ENCODE measurements around the gene SPARCL1.
"Not testable (repeated sequence)": the region's sequence is repeated elsewhere in the genome, so short reads cannot be mapped to it uniquely, and the experiment has no call there.

SPARCL1 gene, protein sequence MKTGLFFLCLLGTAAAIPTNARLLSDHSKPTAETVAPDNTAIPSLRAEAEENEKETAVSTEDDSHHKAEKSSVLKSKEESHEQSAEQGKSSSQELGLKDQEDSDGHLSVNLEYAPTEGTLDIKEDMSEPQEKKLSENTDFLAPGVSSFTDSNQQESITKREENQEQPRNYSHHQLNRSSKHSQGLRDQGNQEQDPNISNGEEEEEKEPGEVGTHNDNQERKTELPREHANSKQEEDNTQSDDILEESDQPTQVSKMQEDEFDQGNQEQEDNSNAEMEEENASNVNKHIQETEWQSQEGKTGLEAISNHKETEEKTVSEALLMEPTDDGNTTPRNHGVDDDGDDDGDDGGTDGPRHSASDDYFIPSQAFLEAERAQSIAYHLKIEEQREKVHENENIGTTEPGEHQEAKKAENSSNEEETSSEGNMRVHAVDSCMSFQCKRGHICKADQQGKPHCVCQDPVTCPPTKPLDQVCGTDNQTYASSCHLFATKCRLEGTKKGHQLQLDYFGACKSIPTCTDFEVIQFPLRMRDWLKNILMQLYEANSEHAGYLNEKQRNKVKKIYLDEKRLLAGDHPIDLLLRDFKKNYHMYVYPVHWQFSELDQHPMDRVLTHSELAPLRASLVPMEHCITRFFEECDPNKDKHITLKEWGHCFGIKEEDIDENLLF

GRCh38 chr4:87529187-87529586 is at the start of gene SPARCL1:
Gene SPARCL1, minus strand, starts transcription at chr4:87529376. Its CDS starts 29,802 bp downstream, at chr4:87499574.
- no peak for DNase-seq

DNA sequence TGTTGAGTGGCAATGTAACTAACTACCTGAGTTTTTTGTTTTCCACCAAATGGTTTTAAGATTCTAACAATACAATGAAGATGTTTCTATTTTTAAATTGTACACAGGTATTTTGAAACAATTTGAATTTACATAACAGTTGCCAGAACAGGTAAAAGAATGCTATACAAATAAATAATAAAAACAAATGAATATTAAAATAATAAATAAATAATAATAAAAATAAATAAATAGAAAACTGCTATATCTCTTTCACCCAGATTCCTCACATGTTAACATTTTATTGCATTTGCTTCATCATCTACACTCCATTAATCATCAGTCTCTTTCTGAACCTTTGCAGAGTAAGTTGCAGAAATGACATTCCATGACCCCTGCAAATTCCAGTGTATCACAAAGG is 46.8 kb upstream of the SPARCL1 start:
- DNase-seq: no peak

- DNase-seq: no peak
These were observed 46.2 kb upstream of the SPARCL1 start for GRCh38 chr4:87575408-87575807.

DNA sequence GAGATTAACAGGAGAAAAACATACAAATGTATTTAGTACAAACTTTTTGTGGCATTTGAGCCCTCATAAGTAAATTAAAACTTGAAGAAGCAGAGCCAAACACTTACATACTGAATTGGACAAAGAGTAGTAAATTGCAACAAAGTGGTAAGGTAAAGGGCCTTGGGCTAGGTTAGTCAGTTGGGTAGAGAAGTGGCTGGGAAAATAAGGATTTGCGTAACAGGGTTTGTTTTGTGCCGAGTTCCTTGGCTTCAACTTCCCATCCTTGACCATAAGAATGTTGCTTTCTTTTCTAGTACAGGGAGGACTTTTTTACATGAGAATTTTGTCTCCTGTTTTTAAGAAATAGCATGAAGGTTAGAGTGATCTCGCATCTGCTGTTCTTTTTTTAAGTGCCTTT is 45.8 kb upstream of the SPARCL1 start:
- DNase-seq: no peak

GRCh38 chr4:87574376-87574775 is 45.2 kb upstream of the SPARCL1 start:
- DNase-seq: not testable (repeated sequence)

- DNase-seq: no peak
These were observed 41.2 kb upstream of the SPARCL1 start for GRCh38 chr4:87570290-87570805.

DNA sequence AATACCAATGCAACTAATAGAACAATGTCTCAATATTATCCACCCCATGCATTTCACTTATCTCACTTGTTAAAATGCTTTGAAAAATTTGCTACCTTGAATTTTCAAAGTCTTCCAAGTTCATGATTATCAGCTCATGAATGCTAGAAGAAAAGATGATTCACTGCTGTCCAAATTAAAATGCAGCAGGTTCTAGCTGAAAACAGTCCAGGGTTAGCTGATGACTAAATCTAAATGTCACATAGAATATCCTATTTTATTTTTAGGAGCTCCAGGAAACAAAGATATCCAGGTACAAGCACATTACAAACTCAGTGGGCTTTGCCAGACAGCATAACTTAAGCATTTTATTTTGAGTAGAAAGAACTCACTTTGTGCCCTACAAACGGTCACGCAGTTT is 38.0 kb upstream of the SPARCL1 start:
- no peak for DNase-seq

DNA sequence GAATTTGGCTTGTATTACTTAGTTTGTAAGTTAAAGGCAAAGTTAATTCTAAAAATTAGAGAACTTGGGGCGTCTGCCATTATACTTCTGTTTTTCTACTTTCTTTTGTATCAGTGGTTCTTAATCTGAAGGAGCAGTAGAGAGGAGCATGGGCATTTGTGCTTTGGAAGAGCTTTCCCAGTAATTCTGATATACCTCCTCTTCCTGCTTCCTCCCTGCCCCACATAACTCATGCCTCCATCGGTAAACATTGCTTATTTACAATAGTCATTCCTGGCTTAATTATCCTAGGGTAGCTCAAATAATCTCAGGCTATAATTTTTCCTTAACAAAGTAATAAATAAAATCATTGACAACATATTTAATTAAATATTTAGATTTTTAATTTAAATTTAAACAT is 37.1 kb upstream of the SPARCL1 start:
- no peak for DNase-seq

DNA sequence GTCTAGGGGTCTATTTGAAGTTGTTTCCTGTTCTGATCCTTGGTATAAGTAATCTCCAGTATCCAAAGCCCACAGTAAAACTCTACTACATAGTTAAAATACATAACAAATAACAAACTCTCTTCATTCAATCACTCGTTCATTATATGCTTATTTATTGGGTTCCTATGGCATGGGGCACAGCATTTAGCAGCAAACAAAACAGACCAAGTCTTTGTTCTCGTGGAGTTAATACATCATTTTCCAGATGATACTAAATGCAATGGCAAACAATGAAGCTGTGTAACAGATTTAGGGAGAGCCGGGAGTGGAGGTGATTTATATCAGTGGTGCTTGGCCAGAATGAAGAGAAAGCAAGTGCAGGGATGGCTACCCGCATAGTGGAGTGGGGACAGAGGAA is 36.6 kb upstream of the SPARCL1 start:
- DNase-seq: no peak

GRCh38 chr4:87560802-87561201 is 31.6 kb upstream of the SPARCL1 start:
- DNase-seq: no peak

GRCh38 chr4:87559090-87559837 is 30.1 kb upstream of the SPARCL1 start:
- peak; percentile 46 for DNase-seq

DNA sequence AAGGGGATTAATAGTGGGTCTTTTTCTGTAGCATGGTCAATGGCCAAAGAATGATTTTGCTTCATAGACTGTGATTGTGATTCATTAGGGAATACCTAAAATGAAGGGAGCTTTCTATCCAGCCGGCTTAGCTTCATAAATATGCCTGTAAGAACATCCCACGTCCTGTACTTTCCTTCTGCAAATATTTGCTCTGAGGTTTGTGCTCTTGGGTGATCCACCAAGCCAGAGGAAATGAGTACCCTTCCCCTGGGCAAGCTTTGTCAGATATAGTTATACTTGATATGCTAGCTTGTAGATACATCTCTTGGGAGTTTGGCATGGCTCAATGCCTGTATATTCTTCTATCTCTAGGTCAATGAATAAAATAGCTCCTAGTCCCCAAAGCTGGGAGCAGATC is 28.2 kb upstream of the SPARCL1 start:
- no peak for DNase-seq

DNA sequence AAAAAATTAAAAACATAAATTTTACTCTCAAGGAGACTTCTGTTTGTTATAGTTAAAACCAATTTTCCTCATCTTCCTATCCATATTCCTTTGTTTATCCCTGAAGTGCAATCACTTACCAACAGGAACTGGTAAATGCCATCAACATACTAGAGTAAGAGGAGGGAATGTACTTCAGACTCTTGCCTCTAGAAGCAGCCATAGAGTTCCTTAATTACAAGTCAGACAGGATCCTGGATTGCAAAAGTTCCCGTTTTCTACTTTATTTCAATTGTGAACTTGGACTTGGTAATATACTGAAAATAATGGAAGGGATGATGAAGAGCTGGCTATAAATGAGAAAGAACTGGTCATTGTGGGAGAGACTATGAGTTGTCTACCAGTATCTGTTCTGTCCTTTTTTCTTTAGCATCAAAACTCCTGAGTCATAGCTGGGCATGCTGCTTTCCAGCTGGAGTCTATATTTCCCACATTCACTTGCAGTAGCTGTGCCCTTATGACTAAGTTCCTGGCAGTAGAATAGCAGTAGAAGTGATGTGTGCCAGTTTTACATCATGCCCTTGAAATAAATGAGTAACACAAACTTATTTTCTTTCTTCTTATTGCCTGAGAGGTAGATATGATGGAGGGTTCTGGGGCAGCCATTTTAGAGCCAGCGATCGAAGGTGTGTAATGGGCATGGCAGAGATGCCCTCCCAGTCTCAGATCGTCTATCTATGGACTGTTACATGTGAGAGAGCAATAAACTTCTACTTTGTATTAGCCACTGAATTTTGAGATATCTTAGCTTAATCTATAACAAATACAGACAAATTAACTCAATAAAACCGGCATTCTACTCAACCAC is 26.8 kb upstream of the SPARCL1 start:
- no peak for DNase-seq

DNA sequence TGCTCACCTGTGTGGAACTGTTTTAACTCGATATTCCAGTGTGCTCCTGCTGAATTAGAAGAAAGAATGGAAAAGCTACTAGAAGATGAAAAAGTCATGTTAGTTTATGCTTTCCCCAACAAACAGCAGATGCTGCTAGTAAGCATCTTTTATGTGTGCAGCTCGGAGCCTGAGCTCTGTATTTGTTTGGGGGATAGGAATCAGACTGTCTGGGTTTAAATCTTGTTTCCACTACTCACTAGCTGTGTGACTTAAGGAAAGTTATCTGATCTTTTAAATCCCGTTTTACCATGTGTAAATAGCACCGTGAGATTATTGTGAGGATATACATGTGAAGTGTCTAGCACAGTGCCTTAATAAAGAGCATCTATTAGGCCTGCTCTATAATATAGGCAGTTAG is 24.0 kb upstream of the SPARCL1 start:
- DNase-seq: no peak

DNA sequence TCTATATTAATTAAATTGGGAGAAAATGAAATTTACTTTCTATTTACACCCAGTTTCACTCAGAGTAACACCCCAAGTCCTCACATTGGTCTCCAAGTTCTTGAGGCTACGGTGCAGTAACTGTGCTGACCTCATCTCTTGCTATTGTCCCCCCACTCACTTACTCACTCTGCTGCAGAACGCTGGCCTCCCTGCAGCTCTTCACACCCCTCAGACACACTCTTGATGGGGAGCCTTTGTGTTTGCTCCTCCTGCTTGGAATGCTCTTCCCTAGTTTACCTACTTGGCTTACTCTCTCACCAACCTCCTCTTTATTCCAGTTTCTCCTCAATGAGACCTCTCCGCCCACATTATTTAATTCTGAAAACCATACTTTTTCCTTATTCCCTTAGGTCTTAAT is 22.2 kb upstream of the SPARCL1 start:
- DNase-seq: no peak

GRCh38 chr4:87547016-87547708 is 18.0 kb upstream of the SPARCL1 start:
- no peak for DNase-seq

DNA sequence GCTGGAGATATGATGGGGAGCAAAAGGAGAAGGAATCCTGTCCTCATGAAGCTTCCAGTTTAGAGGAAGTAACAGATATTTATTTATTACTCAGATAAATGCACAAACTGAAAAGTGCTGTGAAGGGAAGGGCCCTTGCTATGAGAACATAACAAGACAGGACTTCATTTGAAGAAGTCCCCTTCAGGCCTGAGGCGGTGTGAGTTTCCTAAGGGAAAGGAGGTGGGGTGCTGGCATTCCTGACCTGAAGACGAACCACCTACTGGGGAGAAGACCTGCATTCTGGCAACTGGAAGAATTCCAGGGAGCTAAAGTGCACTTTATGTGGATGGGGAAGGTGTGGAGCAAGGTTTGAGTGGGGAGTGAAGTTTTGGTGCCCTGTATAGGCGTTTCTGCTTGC is 15.9 kb upstream of the SPARCL1 start:
- DNase-seq: no peak

DNA sequence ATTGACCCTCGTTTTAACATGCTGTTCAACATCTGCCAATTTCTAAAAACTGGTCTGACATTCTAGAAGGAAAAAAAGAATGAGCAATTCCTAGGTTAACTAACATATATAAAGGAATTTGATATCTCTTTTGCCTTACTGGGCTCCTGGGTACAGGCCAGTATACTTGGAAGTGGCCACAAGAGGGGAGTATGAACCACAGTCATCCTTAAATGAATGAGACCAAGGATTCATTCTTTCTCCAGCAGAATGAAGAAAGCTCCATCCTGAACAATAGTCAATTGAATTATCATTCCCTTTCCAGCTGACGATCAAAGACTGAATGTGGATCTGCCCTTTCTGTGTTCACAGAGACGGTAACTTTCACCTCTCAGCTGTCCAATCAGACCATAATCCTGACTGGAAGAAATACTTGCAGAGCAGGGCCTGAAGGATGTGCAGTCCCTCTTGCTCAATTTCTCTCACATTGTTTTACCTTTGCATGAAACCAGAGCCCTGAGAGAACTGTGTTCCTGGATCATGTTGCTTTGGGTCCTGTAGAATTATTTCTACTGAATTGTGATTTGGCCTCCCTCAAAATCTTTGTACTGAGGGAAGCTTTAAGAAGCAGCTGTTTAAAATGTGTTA is 14.8 kb upstream of the SPARCL1 start:
- no peak for DNase-seq

DNA sequence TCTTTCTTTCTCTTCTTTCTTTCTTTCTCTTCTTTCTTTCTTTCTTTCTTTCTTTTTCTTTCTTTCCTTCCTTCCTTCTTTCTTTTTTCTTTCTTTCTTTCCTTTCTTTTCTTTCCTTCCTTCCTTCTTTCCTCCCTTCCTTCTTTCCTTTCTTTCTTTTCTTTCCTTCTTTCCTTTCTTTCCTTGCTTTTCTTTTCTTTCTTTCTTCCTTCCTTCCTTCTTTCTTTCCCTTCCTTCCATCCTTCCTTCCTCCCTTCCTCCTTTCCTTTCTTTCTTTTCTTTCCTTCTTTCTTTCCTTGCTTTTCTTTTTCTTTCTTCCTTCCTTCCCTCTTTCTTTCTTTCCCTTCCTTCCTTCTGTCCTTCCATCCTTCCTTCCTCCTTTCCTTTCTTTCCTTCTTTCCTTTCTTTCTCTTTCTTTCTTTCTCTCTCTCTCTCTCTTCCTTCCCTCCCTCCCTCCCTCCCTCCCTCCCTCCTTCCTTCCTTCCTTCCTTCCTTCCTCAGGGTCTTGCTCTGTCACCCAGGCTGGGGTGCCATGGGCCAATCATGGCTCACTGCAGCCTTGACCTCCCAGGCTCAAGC is 13.6 kb upstream of the SPARCL1 start:
- no peak for DNase-seq

- DNase-seq: no peak
These were observed 13.0 kb upstream of the SPARCL1 start for GRCh38 chr4:87541956-87542709.

All from activated CD4-positive, alpha-beta T cell treated with anti-CD3 and anti-CD28 coated beads for 48 hours (primary cell).